GM18868 (cell line): ENCODE results near the gene RIMKLB.
A peak's percentile ranks its signal among the peaks of the same experiment; 100 is the strongest.
"Not testable (repeated sequence)": the region's sequence is repeated elsewhere in the genome, so short reads cannot be mapped to it uniquely, and the experiment has no call there.

Source experiments
- ATAC-seq: cut with Tn5 transposase; IDR thresholded peaks from one replicate; pipeline ENCODE4 v1.9.1; 2021; ENCODE audit warnings: mild to moderate bottlenecking, moderate library complexity; ENCODE audit not compliant: unreplicated experiment

RIMKLB gene

GRCh38 chr12:8689681-8690080 is 8.1 kb upstream of the RIMKLB start:
- ATAC-seq: no peak

- no peak for ATAC-seq
Observed at GRCh38 chr12:8692573-8692972, 5.2 kb upstream of the RIMKLB start.

GRCh38 chr12:8695116-8695515 is 2.7 kb upstream of the RIMKLB start:
- no peak for ATAC-seq

GRCh38 chr12:8696442-8697090 is 1.2 kb upstream of the RIMKLB start:
- no peak for ATAC-seq

GRCh38 chr12:8697120-8697475 is 693 bp upstream of the RIMKLB start:
- ATAC-seq: peak; percentile 18

- no peak for ATAC-seq
Observed at GRCh38 chr12:8698132-8698851, 501 bp downstream of the RIMKLB start.

- ATAC-seq: no peak
Observed at GRCh38 chr12:8698879-8699278, 1.1 kb downstream of the RIMKLB start.

GRCh38 chr12:8699714-8700113 is 1.9 kb downstream of the RIMKLB start:
- ATAC-seq: no peak

GRCh38 chr12:8701046-8701660 is 3.4 kb downstream of the RIMKLB start:
- ATAC-seq: no peak

GRCh38 chr12:8702159-8702558 is 4.4 kb downstream of the RIMKLB start:
- no peak for ATAC-seq

- no peak for ATAC-seq
Observed at GRCh38 chr12:8709124-8709830, 11.5 kb downstream of the RIMKLB start.

GRCh38 chr12:8712572-8712971 is 14.8 kb downstream of the RIMKLB start:
- no peak for ATAC-seq

GRCh38 chr12:8722286-8722800 is 24.6 kb downstream of the RIMKLB start:
- no peak for ATAC-seq

- no peak for ATAC-seq
Observed at GRCh38 chr12:8734873-8735381, 37.1 kb downstream of the RIMKLB start.

GRCh38 chr12:8742501-8742900 is 44.7 kb downstream of the RIMKLB start:
- ATAC-seq: no peak

GRCh38 chr12:8743121-8743520 is 45.3 kb downstream of the RIMKLB start:
- not testable (repeated sequence) for ATAC-seq

- ATAC-seq: not testable (repeated sequence)
Observed at GRCh38 chr12:8745631-8746030, 47.8 kb downstream of the RIMKLB start.

- no peak for ATAC-seq
Observed at GRCh38 chr12:8746046-8746445, 48.3 kb downstream of the RIMKLB start.

GRCh38 chr12:8760076-8760475 is 62.3 kb downstream of the RIMKLB start:
- ATAC-seq: not testable (repeated sequence)

- not testable (repeated sequence) for ATAC-seq
Observed at GRCh38 chr12:8762701-8763100, 64.9 kb downstream of the RIMKLB start.

GRCh38 chr12:8766121-8766520 is 68.3 kb downstream of the RIMKLB start:
- not testable (repeated sequence) for ATAC-seq
